ENCODE results near the gene BANP.
A peak's percentile ranks its signal among the peaks of the same experiment; 100 is the strongest.

BANP gene

GRCh38 chr16:87924811-87925670 is 26.2 kb upstream of the BANP start:
- Histone ChIP-seq H3K27me3 (ENCODE audit: control insufficient read depth in 1 of 2, insufficient read depth in 1 of 2, low read length in 2 of 2) (peaks cover 33 to 50% of the 10 kb centered on the region in 2 experiments), H3K4me2 (ENCODE audit: low read length, poor library complexity, severe bottlenecking) (peak overlapping the region; percentile 15), H4K8ac (ENCODE audit: low read length) (no peak overlapping the region), H3K14ac (ENCODE audit: low read length in 2 of 2) (no peak overlapping the region), H3K9ac (ENCODE audit: low read length) (no peak overlapping the region), H2BK15ac (ENCODE audit: low read depth, poor library complexity, severe bottlenecking) (no peak overlapping the region), H2AFZ (ENCODE audit: low read depth, low read length) (no peak overlapping the region), H3K4me1 (ENCODE audit: control insufficient read depth, insufficient read depth, low read depth, low read length) (peaks cover 23% of the 10 kb centered on the region), H3K9me3 (ENCODE audit: control insufficient read depth, low read length) (no peaks in the 10 kb centered on the region), H3K18ac (ENCODE audit: low read depth in 1 of 2, low read length in 2 of 2) (no peak overlapping the region), H3K27ac (ENCODE audit: low read length, poor library complexity, severe bottlenecking) (no peak overlapping the region), H2BK120ac (ENCODE audit: low read depth, low read length) (no peak overlapping the region), H2BK12ac (ENCODE audit: low read length in 2 of 2) (no peak overlapping the region), H4K91ac (ENCODE audit: low read length) (no peak overlapping the region), H2BK5ac (ENCODE audit: low read depth, low read length, poor library complexity, severe bottlenecking) (no peak overlapping the region), H3K36me3 (ENCODE audit: control insufficient read depth in 1 of 2, insufficient read depth in 2 of 2, low read depth in 1 of 2, low read length in 2 of 2) (no peaks in the 10 kb centered on the region), H3K79me1 (replicated peaks; ENCODE audit: low read length, poor library complexity, severe bottlenecking) (no peaks in the 10 kb centered on the region), H3K23ac (ENCODE audit: low read length in 2 of 2) (no peak overlapping the region), H2AK5ac (ENCODE audit: low read length, severe bottlenecking) (no peak overlapping the region), H3K4ac (ENCODE audit: low read depth in 1 of 2, low read length in 2 of 2) (no peak overlapping the region), H3K4me3 (ENCODE audit: insufficient read depth in 1 of 2, low read depth in 1 of 2, low read length in 2 of 2) (no peak overlapping the region)
- WGBS = 84% methylated on average over 26 of the region's 26 CpGs
- DNase-seq = no peak

GRCh38 chr16:87926246-87927194 is 24.7 kb upstream of the BANP start:
- no peak overlapping the region for H3K14ac ChIP-seq (ENCODE audit: low read length in 2 of 2)
- H3K9me3 ChIP-seq (ENCODE audit: control insufficient read depth, low read length) = no peaks in the 10 kb centered on the region
- H3K4me3 ChIP-seq (ENCODE audit: insufficient read depth in 1 of 2, low read depth in 1 of 2, low read length in 2 of 2) = no peak overlapping the region
- H3K27me3 ChIP-seq (ENCODE audit: control insufficient read depth in 1 of 2, insufficient read depth in 1 of 2, low read length in 2 of 2) = peaks cover 34 to 54% of the 10 kb centered on the region in 2 experiments
- no peak overlapping the region for H2BK5ac ChIP-seq (ENCODE audit: low read depth, low read length, poor library complexity, severe bottlenecking)
- no peak overlapping the region for H2BK120ac ChIP-seq (ENCODE audit: low read depth, low read length)
- H4K8ac ChIP-seq (ENCODE audit: low read length) = no peak overlapping the region
- no peak overlapping the region for H3K9ac ChIP-seq (ENCODE audit: low read length)
- no peaks in the 10 kb centered on the region for H3K79me1 ChIP-seq (replicated peaks; ENCODE audit: low read length, poor library complexity, severe bottlenecking)
- H2BK12ac ChIP-seq (ENCODE audit: low read length in 2 of 2) = no peak overlapping the region
- no peak overlapping the region for H2BK15ac ChIP-seq (ENCODE audit: low read depth, poor library complexity, severe bottlenecking)
- DNase-seq = no peak
- H3K27ac ChIP-seq (ENCODE audit: low read length, poor library complexity, severe bottlenecking) = no peak overlapping the region
- 84% methylated on average over 42 of the region's 44 CpGs for WGBS
- no peak overlapping the region for H2AFZ ChIP-seq (ENCODE audit: low read depth, low read length)
- no peak overlapping the region for H3K4me2 ChIP-seq (ENCODE audit: low read length, poor library complexity, severe bottlenecking)
- no peak overlapping the region for H3K23ac ChIP-seq (ENCODE audit: low read length in 2 of 2)
- H4K91ac ChIP-seq (ENCODE audit: low read length) = no peak overlapping the region
- H3K4ac ChIP-seq (ENCODE audit: low read depth in 1 of 2, low read length in 2 of 2) = no peak overlapping the region
- peaks cover 27% of the 10 kb centered on the region for H3K4me1 ChIP-seq (ENCODE audit: control insufficient read depth, insufficient read depth, low read depth, low read length)
- H3K36me3 ChIP-seq (ENCODE audit: control insufficient read depth in 1 of 2, insufficient read depth in 2 of 2, low read depth in 1 of 2, low read length in 2 of 2) = no peaks in the 10 kb centered on the region
- H2AK5ac ChIP-seq (ENCODE audit: low read length, severe bottlenecking) = no peak overlapping the region
- H3K18ac ChIP-seq (ENCODE audit: low read depth in 1 of 2, low read length in 2 of 2) = no peak overlapping the region

- no peak for DNase-seq
- no peak overlapping the region for H2AFZ ChIP-seq (ENCODE audit: low read depth, low read length)
- no peak overlapping the region for H3K27ac ChIP-seq (ENCODE audit: low read length, poor library complexity, severe bottlenecking)
- H3K23ac ChIP-seq (ENCODE audit: low read length in 2 of 2) = no peak overlapping the region
- no peak overlapping the region for H2BK5ac ChIP-seq (ENCODE audit: low read depth, low read length, poor library complexity, severe bottlenecking)
- no peak overlapping the region for H3K14ac ChIP-seq (ENCODE audit: low read length in 2 of 2)
- H3K18ac ChIP-seq (ENCODE audit: low read depth in 1 of 2, low read length in 2 of 2) = no peak overlapping the region
- no peaks in the 10 kb centered on the region for H3K9me3 ChIP-seq (ENCODE audit: control insufficient read depth, low read length)
- H2BK15ac ChIP-seq (ENCODE audit: low read depth, poor library complexity, severe bottlenecking) = no peak overlapping the region
- H2AK5ac ChIP-seq (ENCODE audit: low read length, severe bottlenecking) = no peak overlapping the region
- H4K8ac ChIP-seq (ENCODE audit: low read length) = no peak overlapping the region
- H3K27me3 ChIP-seq (ENCODE audit: control insufficient read depth in 1 of 2, insufficient read depth in 1 of 2, low read length in 2 of 2) = peaks cover 40 to 52% of the 10 kb centered on the region in 2 experiments
- no peak overlapping the region for H2BK12ac ChIP-seq (ENCODE audit: low read length in 2 of 2)
- no peak overlapping the region for H3K4ac ChIP-seq (ENCODE audit: low read depth in 1 of 2, low read length in 2 of 2)
- peaks cover 27% of the 10 kb centered on the region for H3K4me1 ChIP-seq (ENCODE audit: control insufficient read depth, insufficient read depth, low read depth, low read length)
- H3K4me3 ChIP-seq (ENCODE audit: insufficient read depth in 1 of 2, low read depth in 1 of 2, low read length in 2 of 2) = no peak overlapping the region
- no peak overlapping the region for H2BK120ac ChIP-seq (ENCODE audit: low read depth, low read length)
- H3K4me2 ChIP-seq (ENCODE audit: low read length, poor library complexity, severe bottlenecking) = no peak overlapping the region
- no peaks in the 10 kb centered on the region for H3K36me3 ChIP-seq (ENCODE audit: control insufficient read depth in 1 of 2, insufficient read depth in 2 of 2, low read depth in 1 of 2, low read length in 2 of 2)
- no peak overlapping the region for H4K91ac ChIP-seq (ENCODE audit: low read length)
- no peak overlapping the region for H3K9ac ChIP-seq (ENCODE audit: low read length)
- H3K79me1 ChIP-seq (replicated peaks; ENCODE audit: low read length, poor library complexity, severe bottlenecking) = no peaks in the 10 kb centered on the region
- WGBS = 46% methylated on average over 3 of the region's 4 CpGs
Measured at GRCh38 chr16:87927195-87927562, 24.1 kb upstream of the BANP start.

GRCh38 chr16:87929986-87930385 is 21.2 kb upstream of the BANP start:
- Histone ChIP-seq H3K4me1 (ENCODE audit: control insufficient read depth, insufficient read depth, low read depth, low read length) (peaks cover 12% of the 10 kb centered on the region), H3K4me3 (ENCODE audit: insufficient read depth in 1 of 2, low read depth in 1 of 2, low read length in 2 of 2) (no peak overlapping the region), H2BK5ac (ENCODE audit: low read depth, low read length, poor library complexity, severe bottlenecking) (no peak overlapping the region), H3K18ac (ENCODE audit: low read depth in 1 of 2, low read length in 2 of 2) (no peak overlapping the region), H3K36me3 (ENCODE audit: control insufficient read depth in 1 of 2, insufficient read depth in 2 of 2, low read depth in 1 of 2, low read length in 2 of 2) (no peaks in the 10 kb centered on the region), H4K8ac (ENCODE audit: low read length) (no peak overlapping the region), H2AK5ac (ENCODE audit: low read length, severe bottlenecking) (no peak overlapping the region), H3K4me2 (ENCODE audit: low read length, poor library complexity, severe bottlenecking) (no peak overlapping the region), H3K14ac (ENCODE audit: low read length in 2 of 2) (no peak overlapping the region), H3K9ac (ENCODE audit: low read length) (no peak overlapping the region), H2AFZ (ENCODE audit: low read depth, low read length) (no peak overlapping the region), H3K23ac (ENCODE audit: low read length in 2 of 2) (no peak overlapping the region), H3K27me3 (ENCODE audit: control insufficient read depth in 1 of 2, insufficient read depth in 1 of 2, low read length in 2 of 2) (peaks cover 31 to 37% of the 10 kb centered on the region in 2 experiments), H3K4ac (ENCODE audit: low read depth in 1 of 2, low read length in 2 of 2) (no peak overlapping the region), H3K79me1 (replicated peaks; ENCODE audit: low read length, poor library complexity, severe bottlenecking) (no peaks in the 10 kb centered on the region), H3K27ac (ENCODE audit: low read length, poor library complexity, severe bottlenecking) (no peak overlapping the region), H2BK15ac (ENCODE audit: low read depth, poor library complexity, severe bottlenecking) (no peak overlapping the region), H4K91ac (ENCODE audit: low read length) (no peak overlapping the region), H3K9me3 (ENCODE audit: control insufficient read depth, low read length) (no peaks in the 10 kb centered on the region), H2BK120ac (ENCODE audit: low read depth, low read length) (no peak overlapping the region), H2BK12ac (ENCODE audit: low read length in 2 of 2) (no peak overlapping the region)
- WGBS = 61% methylated on average over 7 of the region's 7 CpGs
- no peak for DNase-seq

All from mesenchymal stem cell (in vitro differentiated cells and primary cell).